Smooth muscle cell (in vitro differentiated cells): ENCODE data around the gene SLC6A13. TPM values are rescaled to one million over a fixed set of nuclear protein-coding genes. Genes with fewer than 3 reads are reported as not detected.

Experiments
- DNase-seq: peaks from one replicate; lab custom pipeline; 2025; ENCODE audit not compliant: unreplicated experiment; lab: John Stamatoyannopoulos, UW
- H2AFZ ChIP-seq: fragments of 200-600 bp; sonication (generic); 2 replicates; pipeline ENCODE4 v1.6.0; 2016; ENCODE audit warnings: antibody characterized with exemption, low read depth, mild to moderate bottlenecking
- H3F3A ChIP-seq: fragments of 200-600 bp; sonication (generic); 2 replicates; pipeline ENCODE4 v1.6.0; 2017; ENCODE audit warnings: antibody characterized with exemption, low read depth
- H3K27ac ChIP-seq: fragments of 200-600 bp; sonication (generic); 2 replicates; pipeline ENCODE4 v1.5.1; 2016; ENCODE audit warnings: low read depth, mild to moderate bottlenecking
- H3K27me3 ChIP-seq: fragments of 200-600 bp; sonication (generic); 2 replicates; pipeline ENCODE4 v1.6.1; 2016; ENCODE audit warnings: low read depth, mild to moderate bottlenecking
- H3K36me3 ChIP-seq: fragments of 200-600 bp; sonication (generic); 2 replicates; pipeline ENCODE4 v1.5.1; 2016; ENCODE audit warnings: low read depth
- H3K4me1 ChIP-seq: fragments of 200-600 bp; sonication (generic); 2 replicates; pipeline ENCODE4 v1.5.1; 2016; ENCODE audit warnings: low read depth
- H3K4me2 ChIP-seq: fragments of 200-600 bp; sonication (generic); 2 replicates; pipeline ENCODE4 v1.6.0; 2016; ENCODE audit warnings: mild to moderate bottlenecking
- H3K4me3 ChIP-seq: fragments of 200-600 bp; sonication (generic); 2 replicates; pipeline ENCODE4 v1.5.1; 2016; ENCODE audit warnings: mild to moderate bottlenecking
- H3K79me2 ChIP-seq: fragments of 200-600 bp; sonication (generic); 2 replicates; pipeline ENCODE4 v1.6.0; 2016; ENCODE audit warnings: low read depth, mild to moderate bottlenecking
- H3K9ac ChIP-seq: fragments of 200-600 bp; sonication (generic); 2 replicates; pipeline ENCODE4 v1.6.0; 2016; ENCODE audit warnings: low read depth
- H3K9me3 ChIP-seq: fragments of 200-600 bp; sonication (generic); replicated peaks from 2 replicates; pipeline ENCODE4 v1.5.1; 2016; ENCODE audit warnings: low read depth
- H4K20me1 ChIP-seq: fragments of 200-600 bp; sonication (generic); 2 replicates; pipeline ENCODE4 v1.6.0; 2016; ENCODE audit warnings: low read depth
- WGBS: methylation state at CpG from one replicate; pipeline ENCODE4 v1.1.7; 2016; ENCODE audit warnings: low lambda C conversion rate; 5-methylcytosine and 5-hydroxymethylcytosine counted together
- polyA plus RNA-seq: library from polyadenylated mRNA; unstranded; fragments of >200 nt; fragmentation: Nextera tagmentation; extraction: Ambion mirVana; gene quantifications from 2 replicates; pipeline ENCODE4 v1.2.1, GENCODE V29; 2016
- total RNA-seq: library from RNA; depleted of rRNA; stranded (reverse); fragments of >200 nt; gene quantifications from 2 replicates; pipeline ENCODE4 v1.2.3, GENCODE V29; 2014
- TF ChIP-seq, protein P1 (sequence below): fragments of 200-600 bp; sonication (generic); IDR thresholded peaks from 2 replicates; pipeline ENCODE4 v1.5.1; 2017; ENCODE audit warnings: borderline replicate concordance, mild to moderate bottlenecking, antibody characterized with exemption; ENCODE audit not compliant: insufficient read depth, poor library complexity, severe bottlenecking

The SLC6A13 gene
- total and polyA plus RNA-seq, 2 experiments from 2014 or later = 0.45 to 0.66 TPM

DNA sequence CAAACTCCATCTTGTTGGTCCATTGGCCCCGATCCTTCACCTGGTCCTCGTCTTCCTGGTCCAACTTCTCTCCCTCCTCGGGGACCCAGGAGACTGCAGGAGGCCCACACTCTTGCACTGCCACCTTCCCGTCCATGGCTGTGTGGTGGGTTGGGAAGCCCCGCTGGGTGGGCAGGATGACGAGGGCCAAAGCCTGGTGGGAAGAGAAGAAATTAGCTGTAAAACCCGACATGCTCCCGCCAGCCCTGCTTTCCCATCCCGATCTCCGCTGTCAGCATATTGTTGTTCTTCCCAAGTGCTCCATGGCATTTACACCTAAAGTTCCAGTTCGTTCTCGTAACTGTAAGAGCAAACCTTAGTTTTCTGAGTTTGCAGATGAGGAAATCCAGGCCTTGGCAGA is 52.8 kb downstream of the SLC6A13 start:
- Histone ChIP-seq H3K36me3 (no peaks in the 10 kb centered on the region), H3K27me3 (peaks cover 21% of the 10 kb centered on the region)
- TF ChIP-seq, protein P1, sequence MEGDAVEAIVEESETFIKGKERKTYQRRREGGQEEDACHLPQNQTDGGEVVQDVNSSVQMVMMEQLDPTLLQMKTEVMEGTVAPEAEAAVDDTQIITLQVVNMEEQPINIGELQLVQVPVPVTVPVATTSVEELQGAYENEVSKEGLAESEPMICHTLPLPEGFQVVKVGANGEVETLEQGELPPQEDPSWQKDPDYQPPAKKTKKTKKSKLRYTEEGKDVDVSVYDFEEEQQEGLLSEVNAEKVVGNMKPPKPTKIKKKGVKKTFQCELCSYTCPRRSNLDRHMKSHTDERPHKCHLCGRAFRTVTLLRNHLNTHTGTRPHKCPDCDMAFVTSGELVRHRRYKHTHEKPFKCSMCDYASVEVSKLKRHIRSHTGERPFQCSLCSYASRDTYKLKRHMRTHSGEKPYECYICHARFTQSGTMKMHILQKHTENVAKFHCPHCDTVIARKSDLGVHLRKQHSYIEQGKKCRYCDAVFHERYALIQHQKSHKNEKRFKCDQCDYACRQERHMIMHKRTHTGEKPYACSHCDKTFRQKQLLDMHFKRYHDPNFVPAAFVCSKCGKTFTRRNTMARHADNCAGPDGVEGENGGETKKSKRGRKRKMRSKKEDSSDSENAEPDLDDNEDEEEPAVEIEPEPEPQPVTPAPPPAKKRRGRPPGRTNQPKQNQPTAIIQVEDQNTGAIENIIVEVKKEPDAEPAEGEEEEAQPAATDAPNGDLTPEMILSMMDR = no peak

DNA sequence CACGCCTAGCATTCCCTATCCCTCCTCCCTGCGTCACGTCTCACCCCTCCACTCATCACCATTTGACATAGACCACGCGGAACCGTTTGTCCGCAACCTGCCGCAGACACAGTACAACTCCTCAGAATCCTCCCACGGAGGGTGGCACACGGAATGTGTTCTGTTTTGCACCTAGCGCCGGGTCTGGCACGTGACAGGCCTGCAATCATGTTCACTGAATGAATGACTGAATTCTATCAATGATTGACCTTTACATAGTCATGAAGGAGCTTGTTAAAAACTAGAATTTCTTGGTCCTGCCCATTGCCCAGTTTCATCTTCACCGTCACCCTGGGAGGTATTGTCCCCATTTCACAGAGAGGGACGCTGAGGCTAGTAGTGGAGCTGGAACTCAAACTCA is 53.4 kb downstream of the SLC6A13 start:
- no peaks in the 10 kb centered on the region for H3K9me3 ChIP-seq
- no peaks in the 10 kb centered on the region for H3K79me2 ChIP-seq
- H4K20me1 ChIP-seq = no peaks in the 10 kb centered on the region
- H3K4me3 ChIP-seq = no peak overlapping the region
- H3K36me3 ChIP-seq = no peaks in the 10 kb centered on the region
- H3K27ac ChIP-seq = no peak overlapping the region
- TF ChIP-seq, protein P1 = no peak
- no peak overlapping the region for H3K4me2 ChIP-seq
- DNase-seq = no peak
- H3F3A ChIP-seq = no peaks in the 10 kb centered on the region
- H3K4me1 ChIP-seq = peaks cover 6% of the 10 kb centered on the region
- H3K9ac ChIP-seq = no peak overlapping the region
- WGBS = 87% methylated on average over 15 of the region's 15 CpGs
- H2AFZ ChIP-seq = no peak overlapping the region
- H3K27me3 ChIP-seq = peaks cover 21% of the 10 kb centered on the region

More for the DNA sequence above, 52.8 kb downstream of the SLC6A13 start:
- no peaks in the 10 kb centered on the region for H3F3A ChIP-seq
- no peak overlapping the region for H3K4me3 ChIP-seq
- no peak overlapping the region for H3K27ac ChIP-seq
- no peaks in the 10 kb centered on the region for H3K79me2 ChIP-seq
- H3K9ac ChIP-seq = no peak overlapping the region
- H3K9me3 ChIP-seq = no peaks in the 10 kb centered on the region
- H2AFZ ChIP-seq = no peak overlapping the region
- no peak for DNase-seq
- peaks cover 5% of the 10 kb centered on the region for H3K4me1 ChIP-seq
- no peaks in the 10 kb centered on the region for H4K20me1 ChIP-seq
- H3K4me2 ChIP-seq = no peak overlapping the region
- 90% methylated on average over 12 of the region's 12 CpGs for WGBS

GRCh38 chr12:208813-209212 is 53.8 kb downstream of the SLC6A13 start:
- H3K36me3 ChIP-seq = no peaks in the 10 kb centered on the region
- H3K4me1 ChIP-seq = peaks cover 6% of the 10 kb centered on the region
- no peak overlapping the region for H3K9ac ChIP-seq
- H3K4me2 ChIP-seq = no peak overlapping the region
- no peaks in the 10 kb centered on the region for H3K9me3 ChIP-seq
- TF ChIP-seq, protein P1 = no peak
- H3K4me3 ChIP-seq = no peak overlapping the region
- no peak overlapping the region for H2AFZ ChIP-seq
- no peaks in the 10 kb centered on the region for H4K20me1 ChIP-seq
- H3K27me3 ChIP-seq = peaks cover 21% of the 10 kb centered on the region
- DNase-seq = no peak
- 86% methylated on average over 4 of the region's 4 CpGs for WGBS
- H3F3A ChIP-seq = no peaks in the 10 kb centered on the region
- no peak overlapping the region for H3K27ac ChIP-seq
- no peaks in the 10 kb centered on the region for H3K79me2 ChIP-seq

DNA sequence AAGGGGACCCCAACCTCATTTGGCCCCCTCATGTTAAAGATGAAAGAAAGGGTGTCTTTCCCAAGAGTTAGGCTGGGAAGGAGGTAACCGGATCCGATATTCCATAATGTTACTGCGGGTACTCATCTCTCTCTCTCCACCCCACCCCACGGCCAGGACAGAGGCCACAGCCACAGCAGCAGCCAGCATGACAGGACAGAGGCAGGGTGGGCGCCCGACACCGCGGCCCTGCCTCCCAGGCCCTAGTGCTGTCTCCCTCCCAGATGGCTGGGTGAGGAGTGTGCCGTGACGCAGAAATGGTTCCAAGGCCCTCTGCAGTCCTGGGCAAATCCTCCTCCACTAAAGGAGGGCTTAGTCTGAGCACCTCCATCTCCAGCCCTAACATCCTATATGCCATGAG is 54.8 kb downstream of the SLC6A13 start:
- peaks cover 6% of the 10 kb centered on the region for H3K4me1 ChIP-seq
- peaks cover 21% of the 10 kb centered on the region for H3K27me3 ChIP-seq
- H2AFZ ChIP-seq = no peak overlapping the region
- DNase-seq = no peak
- H3K9me3 ChIP-seq = no peaks in the 10 kb centered on the region
- TF ChIP-seq, protein P1 = no peak
- H3K4me3 ChIP-seq = no peak overlapping the region
- H3K79me2 ChIP-seq = no peaks in the 10 kb centered on the region
- no peaks in the 10 kb centered on the region for H4K20me1 ChIP-seq
- no peak overlapping the region for H3K4me2 ChIP-seq
- 90% methylated on average over 10 of the region's 10 CpGs for WGBS
- H3K36me3 ChIP-seq = no peaks in the 10 kb centered on the region
- H3F3A ChIP-seq = no peaks in the 10 kb centered on the region
- H3K27ac ChIP-seq = no peak overlapping the region
- H3K9ac ChIP-seq = no peak overlapping the region
